Activated naive CD4-positive, alpha-beta T cell treated with Interleukin-2 at 50 U/mL for 16 hours (primary cell): ENCODE data around the gene DEGS2.
"Not testable (repeated sequence)": the region's sequence is repeated elsewhere in the genome, so short reads cannot be mapped to it uniquely, and the experiment has no call there.

ENCODE experiments used
- DNase-seq: peaks from one replicate; pipeline ENCODE4 v3.0.0-alpha.2; 2020

Gene DEGS2

DNA sequence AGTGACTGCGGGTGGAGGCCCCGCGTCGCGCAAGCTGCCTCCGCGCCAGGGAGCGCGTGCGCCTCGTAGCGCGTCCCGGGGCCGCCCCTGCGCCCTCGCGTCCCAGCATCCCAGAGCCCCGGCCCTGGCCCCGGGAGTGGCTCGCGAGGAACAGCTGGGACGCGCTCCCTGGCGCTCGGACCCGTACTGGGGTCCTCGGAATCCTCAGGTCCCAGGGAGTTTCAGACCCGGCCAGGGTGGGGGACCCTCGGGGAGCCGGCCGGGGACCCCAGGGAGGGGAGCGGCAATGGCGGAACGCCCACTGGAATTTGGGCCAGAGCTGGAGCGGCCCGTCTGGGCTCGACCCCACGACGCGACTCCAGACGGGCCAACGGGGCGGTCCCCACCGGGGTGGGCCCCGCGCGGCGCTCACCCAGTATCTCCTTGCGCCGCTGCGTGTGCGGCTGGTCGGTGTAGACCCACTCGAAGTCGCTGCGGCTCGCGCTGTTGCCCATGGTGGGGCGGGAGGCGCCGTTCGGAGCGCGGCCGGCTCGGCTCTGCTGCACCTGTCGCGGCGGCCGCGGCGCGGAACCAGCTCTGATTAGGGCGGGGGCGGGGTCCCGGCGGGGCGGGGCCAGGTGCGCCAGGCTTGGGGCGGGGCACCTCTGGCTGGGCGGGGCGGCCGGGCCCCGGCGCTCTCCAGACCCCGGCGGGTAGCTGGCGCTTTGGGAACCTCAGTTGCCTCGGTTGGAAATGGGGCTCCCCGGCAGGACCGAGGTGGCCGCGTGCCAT lies at the start of gene DEGS2:
Gene DEGS2 (minus strand): TSS at position 552 of the 771 bp plus-strand sequence. CDS start 58 bp downstream, at position 494.
- DNase-seq = peak; percentile 58

DNA sequence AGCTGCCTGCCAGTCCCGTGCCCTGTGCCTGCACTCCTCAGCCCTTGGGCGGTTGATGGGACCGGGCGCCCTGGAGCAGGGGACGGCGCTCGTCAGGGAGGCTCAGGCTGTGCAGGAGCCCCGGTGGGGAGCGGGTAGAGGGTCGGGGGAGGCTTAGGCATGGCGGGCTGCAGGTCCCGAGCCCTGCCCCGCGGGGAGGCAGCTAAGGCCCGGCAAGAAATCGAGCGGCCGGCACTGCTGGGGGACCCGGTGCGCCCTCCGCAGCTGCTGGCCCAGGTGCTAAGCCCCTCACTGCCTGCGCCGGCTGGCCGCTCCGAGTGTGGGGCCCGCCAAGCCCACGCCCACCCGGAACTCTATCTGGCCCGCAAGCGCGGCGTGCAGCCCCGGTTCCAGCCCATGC lies 48.7 kb upstream of the DEGS2 start:
- not testable (repeated sequence) for DNase-seq

DNA sequence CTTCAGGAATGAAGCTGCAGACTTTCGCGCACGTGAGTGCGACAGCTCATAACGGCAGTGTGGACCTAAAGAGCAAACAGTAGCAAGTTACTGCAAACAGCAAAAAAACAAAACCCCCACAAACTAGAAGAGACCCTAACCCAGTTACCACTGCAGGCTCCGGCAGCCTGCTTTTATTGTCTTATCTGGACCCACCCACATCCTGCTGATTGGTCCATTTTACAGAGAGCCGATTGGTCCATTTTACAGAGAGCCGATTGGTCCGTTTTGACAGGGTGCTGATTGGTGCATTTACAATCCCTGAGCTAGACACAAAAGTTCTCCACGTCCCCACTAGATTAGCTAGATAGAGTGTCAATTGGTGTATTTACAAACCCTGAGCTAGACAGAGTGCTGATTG lies 48.1 kb upstream of the DEGS2 start:
- not testable (repeated sequence) for DNase-seq

- not testable (repeated sequence) for DNase-seq
Observed at GRCh38 chr14:100204835-100205167, 45.4 kb upstream of the DEGS2 start.

GRCh38 chr14:100203962-100204834 lies 44.8 kb upstream of the DEGS2 start:
- DNase-seq = no peak

- DNase-seq = no peak
Observed at GRCh38 chr14:100203146-100203545, 43.7 kb upstream of the DEGS2 start.

- DNase-seq = no peak
Observed at GRCh38 chr14:100202712-100203111, 43.3 kb upstream of the DEGS2 start.

DNA sequence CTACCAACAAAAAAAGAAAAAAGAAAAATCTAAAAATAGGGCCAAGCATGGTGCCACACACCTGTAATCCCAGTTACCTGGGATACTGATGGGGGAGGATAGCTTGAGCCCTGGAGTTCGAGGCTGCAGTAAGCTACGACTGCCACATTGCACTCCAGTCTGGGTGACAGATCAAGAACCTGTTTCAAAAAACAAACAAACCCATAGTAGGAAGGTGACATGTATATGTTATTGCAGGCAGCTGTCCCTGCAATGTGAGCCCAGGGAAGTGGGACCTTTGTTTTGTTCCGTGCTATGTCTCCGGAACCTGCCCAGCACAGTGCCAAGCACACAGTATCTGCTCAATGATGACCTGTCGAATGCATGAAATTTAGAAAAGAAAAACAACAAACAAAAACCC lies 42.3 kb upstream of the DEGS2 start:
- DNase-seq = no peak

GRCh38 chr14:100200311-100200710 lies 40.9 kb upstream of the DEGS2 start:
- no peak for DNase-seq

DNA sequence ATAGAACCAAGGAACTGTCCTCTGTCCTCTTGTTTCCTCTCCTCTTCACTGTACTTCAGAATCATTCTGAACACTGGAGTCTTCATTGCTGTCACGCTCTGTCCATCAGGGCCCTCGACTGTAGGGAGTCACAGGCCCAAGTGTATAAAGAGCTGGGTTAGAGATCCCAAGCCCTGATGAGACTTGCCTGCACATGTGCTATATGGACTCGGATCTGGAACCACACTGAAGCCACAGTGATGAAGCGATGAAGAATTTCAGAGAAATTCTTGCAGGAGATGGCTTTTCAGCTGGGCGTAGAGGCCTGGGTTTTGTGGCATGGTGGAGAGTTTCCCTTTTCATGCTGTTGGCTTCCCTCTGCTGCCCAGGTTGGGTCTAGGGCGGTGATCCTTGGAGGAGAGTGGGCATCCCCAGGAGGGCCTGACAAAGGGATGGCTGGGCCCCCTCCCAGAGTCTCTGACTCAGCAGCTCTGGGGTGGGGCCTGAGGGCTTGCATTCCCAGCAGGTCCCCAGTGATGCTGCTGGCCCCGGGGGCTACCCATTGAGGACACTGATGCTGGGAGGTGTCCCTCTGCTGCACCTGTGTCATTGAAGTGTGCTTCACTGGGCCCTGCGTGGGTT lies 39.9 kb upstream of the DEGS2 start:
- DNase-seq = no peak

DNA sequence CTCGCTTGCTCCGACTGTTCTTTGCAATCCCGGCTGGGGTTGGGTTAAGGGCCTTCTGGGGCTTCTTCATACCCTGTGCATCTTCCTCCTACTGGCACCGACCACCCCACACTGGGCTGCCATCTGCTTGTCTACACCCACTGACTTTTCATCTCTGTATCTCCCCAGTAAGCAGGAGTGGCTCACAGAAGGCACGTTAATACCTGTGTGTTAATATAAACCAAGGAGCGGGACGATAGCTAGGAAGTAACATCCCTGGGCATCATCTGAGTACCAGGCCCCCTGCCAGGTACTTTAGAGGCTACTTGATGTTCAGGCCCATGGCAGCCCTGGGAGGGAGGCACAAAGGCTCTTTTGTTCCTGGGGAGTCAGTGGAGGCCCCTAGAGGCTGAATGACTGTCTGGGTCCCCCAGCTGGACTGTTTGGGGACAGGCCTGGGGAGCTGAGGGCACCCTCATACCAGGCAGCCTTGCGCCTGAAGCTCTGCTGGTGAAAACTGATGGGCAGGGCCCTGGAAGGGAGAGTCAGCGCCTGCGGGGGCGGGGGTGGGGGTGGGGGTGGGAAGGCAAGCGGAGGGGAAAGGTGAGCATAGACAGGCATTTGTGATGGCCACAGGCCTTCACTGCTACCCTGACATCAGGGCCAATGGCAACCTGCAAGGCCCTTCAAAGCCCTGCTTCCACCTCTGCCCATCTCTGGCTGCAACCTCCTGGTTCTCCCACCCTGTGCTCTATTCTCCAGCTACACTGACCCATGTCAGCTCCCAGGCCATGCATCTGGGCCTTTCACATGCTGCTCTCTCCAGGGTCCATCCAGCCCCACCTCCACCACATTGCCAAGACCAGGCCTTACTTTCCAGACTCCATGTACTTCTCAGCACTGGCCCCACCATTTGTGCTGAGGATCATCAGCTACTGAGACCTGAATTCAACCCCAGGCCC lies 34.2 kb upstream of the DEGS2 start:
- no peak for DNase-seq

DNA sequence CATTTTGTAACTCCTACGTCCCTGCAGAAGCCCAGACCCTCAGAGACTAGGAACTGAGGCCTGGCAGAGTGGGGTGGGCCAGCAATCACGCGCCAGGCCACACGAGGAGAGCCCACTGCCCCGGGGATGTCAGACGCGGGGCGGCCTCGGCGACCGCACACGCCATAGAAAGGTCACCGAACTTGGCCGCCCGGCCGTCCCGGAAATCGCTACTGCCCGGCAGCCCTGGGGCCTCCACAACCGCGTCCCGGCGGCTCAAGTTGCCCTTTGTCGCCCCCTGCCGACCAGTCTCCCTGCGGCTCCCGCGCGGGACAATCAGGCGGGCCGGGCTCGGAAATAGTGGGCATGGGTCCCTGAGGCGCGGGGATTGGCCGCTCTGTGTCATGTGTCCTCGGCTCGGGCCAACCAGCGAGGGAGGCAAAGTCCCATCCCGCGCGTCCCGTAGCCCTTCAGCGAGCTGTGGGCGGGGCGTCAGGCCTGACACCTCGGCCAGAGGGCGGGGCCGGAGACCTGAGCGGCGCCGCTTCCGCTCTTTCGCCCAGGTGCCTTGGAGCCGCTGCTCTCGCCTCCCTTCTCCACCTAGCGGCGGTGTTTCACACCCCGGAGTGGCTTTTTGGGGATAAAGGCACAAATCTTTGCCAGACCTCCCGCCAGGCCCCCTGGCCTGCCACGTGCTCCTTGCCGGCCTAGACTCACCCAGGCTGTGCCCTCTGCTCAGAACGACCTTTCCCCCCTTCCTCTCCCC lies 33.4 kb upstream of the DEGS2 start:
- DNase-seq = peak; percentile 100

DNA sequence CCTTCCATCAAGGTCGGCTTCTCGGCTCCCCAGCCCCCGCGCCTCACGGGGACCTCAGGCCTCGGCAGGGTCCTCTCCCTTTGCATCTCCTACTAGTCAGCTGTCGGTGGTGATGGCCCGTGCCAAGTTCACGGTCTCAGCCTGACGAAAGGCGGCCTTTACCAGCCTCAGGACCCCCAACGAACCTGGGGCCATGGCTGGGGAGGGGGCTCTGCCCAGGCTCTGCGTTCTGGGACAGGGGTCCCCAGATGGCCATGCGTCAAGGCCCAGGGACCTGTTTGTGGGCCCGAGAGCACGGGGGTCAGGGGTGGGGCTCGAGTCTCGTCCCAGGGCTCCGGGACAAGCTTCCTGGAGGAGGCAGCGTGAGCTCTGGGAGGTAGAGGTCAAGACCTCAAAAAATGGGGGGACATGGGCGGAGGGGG lies 32.8 kb upstream of the DEGS2 start:
- peak; percentile 3 for DNase-seq

DNA sequence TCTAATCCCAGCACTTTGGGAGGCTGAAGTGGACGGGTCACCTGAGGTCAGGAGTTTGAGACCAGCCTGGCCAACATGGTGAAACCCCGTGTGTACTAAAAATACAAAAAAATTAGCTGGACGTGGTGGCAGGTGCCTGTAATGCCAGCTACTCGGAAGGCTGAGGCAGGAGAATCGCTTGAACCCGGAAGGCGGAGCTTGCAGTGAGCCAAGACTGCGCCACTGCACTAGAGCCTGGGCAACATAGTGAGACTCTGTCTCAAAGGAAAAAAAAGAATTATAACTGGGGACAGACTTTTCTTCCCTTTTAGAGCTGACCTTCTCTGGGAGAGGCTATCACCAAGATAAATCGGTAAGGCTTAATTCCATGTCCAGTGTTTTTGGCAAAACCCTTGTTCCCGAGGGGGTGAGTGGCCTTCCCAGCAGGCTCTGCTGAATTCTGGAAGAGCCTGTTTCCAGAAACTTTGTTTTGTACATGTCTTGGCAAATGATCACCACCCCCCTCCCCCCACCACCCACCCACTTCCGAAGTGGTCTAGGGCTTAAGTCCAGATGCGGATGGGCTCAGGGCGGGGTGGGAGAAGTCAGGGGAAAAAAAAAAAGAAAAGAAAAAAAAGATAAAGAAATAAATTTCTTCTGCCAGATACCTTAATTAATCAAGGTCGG lies 32.3 kb upstream of the DEGS2 start:
- no peak for DNase-seq

GRCh38 chr14:100190126-100190525 lies 30.7 kb upstream of the DEGS2 start:
- DNase-seq = no peak

DNA sequence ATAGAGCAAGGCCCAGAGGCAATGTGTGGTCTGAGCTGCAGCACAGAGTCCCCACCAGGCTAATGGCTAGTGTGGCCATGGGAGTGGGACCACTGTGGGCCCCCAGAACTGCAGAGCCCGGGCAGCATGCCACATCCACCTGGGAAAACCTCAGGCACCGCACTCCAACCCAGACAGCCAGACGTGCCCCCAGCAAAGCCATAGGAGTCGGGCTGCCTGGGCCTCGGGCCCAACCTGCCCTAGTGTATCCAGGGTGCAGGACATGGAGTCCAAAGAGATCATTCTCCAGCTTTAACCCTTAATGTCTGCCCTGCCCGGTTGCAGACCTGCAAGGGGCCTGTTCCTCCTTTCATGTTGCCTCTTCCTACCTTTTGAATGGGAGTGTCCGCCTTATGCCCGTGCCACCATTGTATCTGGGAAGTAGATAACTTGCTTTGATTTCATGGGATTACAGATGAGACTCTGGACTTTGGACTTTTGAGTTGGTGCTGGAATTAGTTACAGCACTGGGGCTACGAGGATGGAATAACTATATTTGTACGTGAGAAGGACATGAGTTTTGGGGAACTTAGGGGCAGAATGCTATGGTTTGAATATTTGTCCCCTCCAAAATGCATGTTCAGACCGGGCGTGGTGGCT lies 29.1 kb upstream of the DEGS2 start:
- DNase-seq = no peak

GRCh38 chr14:100187247-100187833 lies 27.9 kb upstream of the DEGS2 start:
- DNase-seq = no peak

DNA sequence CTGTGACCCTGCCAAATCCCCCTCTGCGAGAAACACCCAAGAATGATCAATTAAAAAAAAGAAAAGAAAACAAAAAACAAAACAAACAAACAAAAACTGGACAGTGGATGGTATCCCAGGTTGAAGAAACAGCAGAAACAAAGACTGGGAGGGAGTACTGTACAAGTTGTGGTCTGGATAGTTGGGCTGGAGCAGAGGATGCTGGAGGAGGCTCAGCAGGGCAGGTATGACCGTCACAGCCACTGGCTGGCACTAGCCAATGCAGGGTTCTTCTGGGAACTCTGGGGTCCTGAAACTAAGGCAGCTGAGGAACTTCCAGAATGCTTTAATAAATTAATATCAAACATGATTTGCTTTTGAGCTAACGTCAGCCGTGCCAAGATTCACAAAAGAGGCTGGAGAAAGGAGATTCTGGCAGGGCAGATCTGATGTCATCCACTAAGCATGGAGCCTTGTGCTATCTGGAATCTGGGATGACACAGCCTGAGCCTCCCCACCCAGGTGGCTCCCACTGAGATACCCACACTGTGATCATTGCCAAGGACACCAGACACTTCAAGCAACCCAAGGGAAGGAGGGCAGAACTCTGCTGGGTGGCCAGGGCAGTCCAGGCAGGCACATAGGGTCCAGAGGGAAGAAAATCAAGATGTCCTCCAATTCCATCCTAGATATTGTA lies 22.6 kb upstream of the DEGS2 start:
- DNase-seq = not testable (repeated sequence)

DNA sequence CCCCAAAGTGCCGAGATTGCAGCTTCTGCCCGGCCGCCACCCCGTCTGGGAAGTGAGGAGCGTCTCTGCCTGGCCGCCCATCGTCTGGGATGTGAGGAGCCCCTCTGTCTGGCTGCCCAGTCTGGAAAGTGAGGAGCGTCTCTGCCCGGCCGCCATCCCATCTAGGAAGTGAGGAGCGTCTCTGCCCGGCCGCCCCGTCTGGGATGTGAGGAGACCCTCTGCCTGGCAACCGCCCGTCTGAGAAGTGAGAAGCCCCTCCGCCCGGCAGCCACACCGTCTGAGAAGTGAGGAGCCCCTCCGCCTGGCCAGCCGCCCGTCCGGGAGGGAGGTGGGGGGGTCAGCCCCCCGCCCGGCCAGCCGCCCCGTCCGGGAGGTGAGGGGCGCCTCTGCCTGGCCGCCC lies 21.2 kb upstream of the DEGS2 start:
- DNase-seq = not testable (repeated sequence)

GRCh38 chr14:100178691-100179090 lies 19.2 kb upstream of the DEGS2 start:
- no peak for DNase-seq
